ENCODE results near the gene DCBLD2. TPM values are rescaled to one million over a fixed set of nuclear protein-coding genes. Genes with fewer than 3 reads are reported as not detected.

Gene DCBLD2
- total RNA-seq, 1 experiment from 2014 or later: 48.0 TPM

DNA sequence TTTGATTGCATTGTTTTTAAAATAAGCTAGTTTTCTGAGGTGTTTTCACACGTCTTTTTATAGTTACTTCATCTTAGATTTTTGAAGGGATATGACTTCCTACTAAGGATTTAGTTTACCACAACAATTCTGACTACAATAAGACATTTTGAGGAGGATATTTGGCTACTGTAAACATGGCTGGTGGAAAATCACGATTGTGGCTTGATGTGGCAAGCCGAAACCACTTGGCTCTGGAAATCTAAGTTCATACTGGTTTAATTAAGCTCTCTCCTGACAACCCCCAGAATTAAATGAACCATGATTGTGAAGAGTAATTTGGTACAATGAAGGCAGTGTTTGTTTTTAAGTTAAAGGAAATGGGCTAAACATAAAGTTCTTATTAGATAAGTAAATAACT is 107.5 kb downstream of the DCBLD2 start:
- Histone ChIP-seq H2BK12ac (ENCODE audit: insufficient read length, low read depth, low read length) (no peak overlapping the region), H3K27ac (ENCODE audit: insufficient read length, low read depth, low read length) (no peak overlapping the region), H3K23me2 (ENCODE audit: insufficient read length, low read depth, low read length, poor library complexity, severe bottlenecking) (no peaks in the 10 kb centered on the region), H2AFZ (ENCODE audit: low read length) (no peak overlapping the region), H3K79me1 (ENCODE audit: insufficient read depth, low read depth, low read length, poor library complexity, severe bottlenecking) (no peaks in the 10 kb centered on the region), H3K4ac (ENCODE audit: low read depth, low read length) (no peak overlapping the region), H3K23ac (ENCODE audit: insufficient read length, low read depth, low read length) (no peak overlapping the region), H2BK15ac (ENCODE audit: low read depth, low read length) (no peak overlapping the region), H4K91ac (ENCODE audit: insufficient read length, low read depth, low read length) (no peak overlapping the region), H2BK20ac (ENCODE audit: low read depth, low read length, poor library complexity, severe bottlenecking) (no peak overlapping the region), H3K4me2 (ENCODE audit: insufficient read depth, insufficient read length, low read length) (no peak overlapping the region), H2AK5ac (ENCODE audit: insufficient read length, low read length) (no peak overlapping the region), H3K9me3 (ENCODE audit: control insufficient read depth, low read depth, low read length) (no peaks in the 10 kb centered on the region), H3K56ac (ENCODE audit: insufficient read length, low read depth, low read length) (no peak overlapping the region), H3K14ac (ENCODE audit: insufficient read depth, low read length) (no peak overlapping the region), H2BK5ac (ENCODE audit: insufficient read length, low read length) (no peak overlapping the region), H3K27me3 (ENCODE audit: insufficient read depth, low read length) (no peaks in the 10 kb centered on the region), H4K5ac (ENCODE audit: insufficient read length, low read depth, low read length) (no peak overlapping the region), H4K20me1 (ENCODE audit: control insufficient read depth, insufficient read depth, insufficient read length) (no peaks in the 10 kb centered on the region), H4K8ac (replicated peaks; ENCODE audit: insufficient read length, low read depth, low read length) (no peak overlapping the region), H3T11ph (ENCODE audit: low read length) (no peak overlapping the region), H3K4me1 (ENCODE audit: insufficient read depth, low read length) (no peaks in the 10 kb centered on the region), H3K9ac (ENCODE audit: extremely low read depth, insufficient read length, low read length) (no peak overlapping the region), H2BK120ac (ENCODE audit: low read depth, low read length, poor library complexity, severe bottlenecking) (no peak overlapping the region), H3K79me2 (ENCODE audit: insufficient read depth, low read length) (no peaks in the 10 kb centered on the region), H3K18ac (ENCODE audit: insufficient read length, low read depth, low read length) (no peak overlapping the region)
- no peak overlapping the region for H3K4me3 Mint-ChIP-seq
- peaks cover 4 to 6% of the 10 kb centered on the region in 2 experiments; a peak in 3 of 4 replicates for H3K4me1 Mint-ChIP-seq
- peaks cover 0 to 9% (median 9%) of the 10 kb centered on the region in 3 experiments; a peak in 4 of 7 replicates for H3K36me3 Mint-ChIP-seq (ENCODE audit: insufficient read depth in 1 of 3, low read depth in 3 of 3)
- DNase-seq: no peak
- H3K27ac Mint-ChIP-seq: peak overlapping the region in 1 of 3 experiments; percentile 64; a peak in 3 of 7 replicates
- H3K9me3 Mint-ChIP-seq: no peaks in the 10 kb centered on the region
- no CpG with 5 or more reads among the region's 3 CpGs for WGBS (ENCODE audit: extremely low coverage, insufficient read length, low lambda C conversion rate)
- no peaks in the 10 kb centered on the region for H3K27me3 Mint-ChIP-seq (ENCODE audit: low read depth)
- TF ChIP-seq, protein P1, sequence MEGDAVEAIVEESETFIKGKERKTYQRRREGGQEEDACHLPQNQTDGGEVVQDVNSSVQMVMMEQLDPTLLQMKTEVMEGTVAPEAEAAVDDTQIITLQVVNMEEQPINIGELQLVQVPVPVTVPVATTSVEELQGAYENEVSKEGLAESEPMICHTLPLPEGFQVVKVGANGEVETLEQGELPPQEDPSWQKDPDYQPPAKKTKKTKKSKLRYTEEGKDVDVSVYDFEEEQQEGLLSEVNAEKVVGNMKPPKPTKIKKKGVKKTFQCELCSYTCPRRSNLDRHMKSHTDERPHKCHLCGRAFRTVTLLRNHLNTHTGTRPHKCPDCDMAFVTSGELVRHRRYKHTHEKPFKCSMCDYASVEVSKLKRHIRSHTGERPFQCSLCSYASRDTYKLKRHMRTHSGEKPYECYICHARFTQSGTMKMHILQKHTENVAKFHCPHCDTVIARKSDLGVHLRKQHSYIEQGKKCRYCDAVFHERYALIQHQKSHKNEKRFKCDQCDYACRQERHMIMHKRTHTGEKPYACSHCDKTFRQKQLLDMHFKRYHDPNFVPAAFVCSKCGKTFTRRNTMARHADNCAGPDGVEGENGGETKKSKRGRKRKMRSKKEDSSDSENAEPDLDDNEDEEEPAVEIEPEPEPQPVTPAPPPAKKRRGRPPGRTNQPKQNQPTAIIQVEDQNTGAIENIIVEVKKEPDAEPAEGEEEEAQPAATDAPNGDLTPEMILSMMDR (conservative IDR thresholded peaks at IDR 0.05): no peak
